Spleen (tissue), 11 donors: ENCODE data around the gene EIF2B1. TPM values are rescaled to one million over a fixed set of nuclear protein-coding genes. Genes with fewer than 3 reads are reported as not detected.

ENCODE experiments used
- DNase-seq: peaks from one replicate; pipeline ENCODE4 v3.0.0-alpha.2; 2020
- H3K27ac ChIP-seq, 8 donors: fragments of 200-600 bp; sonication (generic) in 7 of 8; 1 replicate in 4 of 8; 2 replicates in 4 of 8; pipeline versions ENCODE4 v1.5.0 to v1.8.0; 2016 to 2021; ENCODE audit warnings: inconsistent platforms in 4 of 8, mild to moderate bottlenecking in 4 of 8, moderate library complexity in 1 of 8
- H3K27me3 ChIP-seq, 7 donors: fragments of 200-600 bp; sonication (generic) in 6 of 7; replicated peaks in 1 of 7; 1 replicate in 4 of 7; 2 replicates in 3 of 7; pipeline versions ENCODE4 v1.5.0 to v1.8.0; 2016 to 2021; ENCODE audit warnings: inconsistent platforms in 3 of 7, mild to moderate bottlenecking in 1 of 7
- H3K36me3 ChIP-seq, 6 donors: fragments of 200-600 bp; sonication (generic) in 5 of 6; 1 replicate in 4 of 6; 2 replicates in 2 of 6; pipeline versions ENCODE4 v1.5.0 to v1.8.0; 2016 to 2021; ENCODE audit warnings: inconsistent platforms in 2 of 6
- H3K4me1 ChIP-seq, 6 donors: fragments of 200-600 bp; sonication (generic) in 5 of 6; 1 replicate in 3 of 6; 2 replicates in 3 of 6; pipeline versions ENCODE4 v1.5.0 to v1.8.0; 2016 to 2021; ENCODE audit warnings: inconsistent platforms in 3 of 6
- H3K4me3 ChIP-seq, 8 donors: fragments of 200-600 bp; sonication (generic) in 7 of 8; 1 replicate in 4 of 8; 2 replicates in 4 of 8; pipeline versions ENCODE4 v1.5.0 to v1.8.0; 2016 to 2021; ENCODE audit warnings: inconsistent platforms in 4 of 8, mild to moderate bottlenecking in 4 of 8, moderate library complexity in 2 of 8
- H3K9me3 ChIP-seq, 8 donors: fragments of 200-600 bp; sonication (generic) in 7 of 8; 1 replicate in 4 of 8; 2 replicates in 4 of 8; pipeline versions ENCODE4 v1.5.0 to v1.8.0; 2016 to 2021; ENCODE audit warnings: inconsistent platforms in 4 of 8
- POLR2A ChIP-seq, 3 donors: fragments of 450-650 bp; IDR thresholded peaks; one replicate each; pipeline ENCODE4 v1.5.1; 2017; ENCODE audit warnings: antibody characterized with exemption in 3 of 3, mild to moderate bottlenecking in 1 of 3
- POLR2AphosphoS5 ChIP-seq, 3 donors: sonication (generic); formaldehyde crosslinking; IDR thresholded peaks; one replicate each; pipeline ENCODE4 v1.5.1; 2017; ENCODE audit warnings: antibody characterized with exemption in 3 of 3
- WGBS, 5 donors: extraction: QIAGEN DNeasy Blood & Tissue Kit in 3 of 5; methylation state at CpG; one replicate each; pipeline versions ENCODE4 v1.1.5 to v1.1.7; 2013 to 2018; 5-methylcytosine and 5-hydroxymethylcytosine counted together
- intact Hi-C: fragments of 100-400 bp; cut with DNase I; formaldehyde crosslinking; loops from one replicate; pipeline ENCODE4 v1.15.0; 2023; ENCODE audit warnings: low total_unique reads
- polyA plus RNA-seq, 3 donors: library from polyadenylated mRNA; stranded (reverse); fragments of 200-250 nt; gene quantifications; one replicate each; pipeline ENCODE4 v1.2.1, GENCODE V29; 2013
- total RNA-seq, 7 donors: library from RNA; depleted of rRNA in 3 of 7; stranded (reverse); fragments of >200 nt in 3 of 7; fragmentation: NEBNext Ultra II Directional in 4 of 7; extraction: Animal tissue kit (Norgen Biotek cat#: 25700) in 4 of 7; gene quantifications; one replicate each; pipeline versions ENCODE4 v1.1.0 to v1.2.1, GENCODE V29; 2016 to 2021
- TF ChIP-seq, protein P1 (sequence below), 11 experiments: fragments of 200-600 bp in 7 of 11; fragments of 450-650 bp in 4 of 11; sonication (generic) in 4 of 11; IDR thresholded peaks in 8 of 11; conservative IDR thresholded peaks in 3 of 11; 1 replicate in 7 of 11; 2 replicates in 4 of 11; pipeline versions ENCODE4 v1.4.0 to v1.8.0; 2016 to 2021; ENCODE audit warnings: antibody characterized with exemption in 11 of 11, inconsistent platforms in 4 of 11, mild to moderate bottlenecking in 1 of 11
- donor health status: healthy with polysubstance abuse.
- donor health status: DM: no; HTN: no; CAD: no; lungs with moderate emphysema.
- donor health status: DM: no; HTN: no; CAD: no.
- donor health status: Bipolar disorder and iron deficiency.
- donor health status: healthy.
- donor health status: DM: no; HTN: no; CAD: no.
- donor health status: DM: yes; HTN: yes; CAD: no.

EIF2B1 gene
- total and polyA plus RNA-seq, 10 donors, result 28.3 to 137 (median 44.6) TPM

GRCh38 chr12:123599310-123599709 lies 34.2 kb downstream of the EIF2B1 start:
- WGBS, 5 donors, result 87 to 100% (median 97%) methylated on average over 1 of the region's 1 CpG
- H3K36me3 ChIP-seq, result peaks cover 0 to 56% (median 41%) of the 10 kb centered on the region in 6 donors
- H3K4me3 ChIP-seq, result no peak overlapping the region
- intact Hi-C loops, result no loop called here
- no peak for TF ChIP-seq POLR2AphosphoS5 (IDR thresholded peaks at IDR 0.05)
- TF ChIP-seq, protein P1, sequence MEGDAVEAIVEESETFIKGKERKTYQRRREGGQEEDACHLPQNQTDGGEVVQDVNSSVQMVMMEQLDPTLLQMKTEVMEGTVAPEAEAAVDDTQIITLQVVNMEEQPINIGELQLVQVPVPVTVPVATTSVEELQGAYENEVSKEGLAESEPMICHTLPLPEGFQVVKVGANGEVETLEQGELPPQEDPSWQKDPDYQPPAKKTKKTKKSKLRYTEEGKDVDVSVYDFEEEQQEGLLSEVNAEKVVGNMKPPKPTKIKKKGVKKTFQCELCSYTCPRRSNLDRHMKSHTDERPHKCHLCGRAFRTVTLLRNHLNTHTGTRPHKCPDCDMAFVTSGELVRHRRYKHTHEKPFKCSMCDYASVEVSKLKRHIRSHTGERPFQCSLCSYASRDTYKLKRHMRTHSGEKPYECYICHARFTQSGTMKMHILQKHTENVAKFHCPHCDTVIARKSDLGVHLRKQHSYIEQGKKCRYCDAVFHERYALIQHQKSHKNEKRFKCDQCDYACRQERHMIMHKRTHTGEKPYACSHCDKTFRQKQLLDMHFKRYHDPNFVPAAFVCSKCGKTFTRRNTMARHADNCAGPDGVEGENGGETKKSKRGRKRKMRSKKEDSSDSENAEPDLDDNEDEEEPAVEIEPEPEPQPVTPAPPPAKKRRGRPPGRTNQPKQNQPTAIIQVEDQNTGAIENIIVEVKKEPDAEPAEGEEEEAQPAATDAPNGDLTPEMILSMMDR (IDR thresholded peaks at IDR 0.05 in 8 of 11, conservative IDR thresholded peaks at IDR 0.05 in 3 of 11), result no peak
- no peak for TF ChIP-seq POLR2A (IDR thresholded peaks at IDR 0.05)
- no peak overlapping the region for H3K27ac ChIP-seq
- no peak for DNase-seq
- H3K4me1 ChIP-seq, result peaks cover 10 to 59% (median 33%) of the 10 kb centered on the region in 6 donors
- H3K9me3 ChIP-seq, result no peaks in the 10 kb centered on the region
- no peaks in the 10 kb centered on the region for H3K27me3 ChIP-seq

DNA sequence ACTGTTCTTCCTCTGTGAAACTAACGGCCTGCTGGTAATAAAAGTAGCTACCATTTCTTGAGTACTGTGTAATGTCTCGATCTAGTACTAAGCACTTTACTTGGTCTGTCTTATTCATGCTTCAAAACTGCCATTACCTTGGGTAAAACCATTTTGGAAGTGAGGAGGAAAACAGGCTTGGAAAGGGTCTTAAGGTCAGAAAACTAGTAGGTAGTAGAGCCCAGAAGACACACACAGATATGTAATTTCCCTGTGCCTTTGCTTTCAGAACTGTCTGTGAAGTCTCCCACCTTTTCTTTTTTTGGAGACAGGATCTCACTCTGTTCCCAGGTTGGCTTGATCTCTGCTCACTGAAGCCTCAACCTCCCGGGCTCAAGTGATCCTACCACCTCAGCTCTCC lies 35.0 kb downstream of the EIF2B1 start:
- 73 to 89% (median 79%) methylated on average over 3 of the region's 3 CpGs for WGBS, 5 donors
- peaks cover 0 to 57% (median 48%) of the 10 kb centered on the region in 6 donors for H3K36me3 ChIP-seq

GRCh38 chr12:123597100-123597499 lies 36.4 kb downstream of the EIF2B1 start:
- DNase-seq, result no peak
- Histone ChIP-seq H3K36me3 (peaks cover 0 to 71% (median 61%) of the 10 kb centered on the region in 6 donors), H3K4me1 (peaks cover 5 to 56% (median 27%) of the 10 kb centered on the region in 6 donors), H3K9me3 (no peaks in the 10 kb centered on the region), H3K27ac (no peak overlapping the region), H3K4me3 (no peak overlapping the region), H3K27me3 (no peaks in the 10 kb centered on the region)
- TF ChIP-seq POLR2A (IDR thresholded peaks at IDR 0.05) (no peak), POLR2AphosphoS5 (IDR thresholded peaks at IDR 0.05) (no peak)
- TF ChIP-seq, protein P1 (IDR thresholded peaks at IDR 0.05 in 8 of 11, conservative IDR thresholded peaks at IDR 0.05 in 3 of 11), result no peak
- 87 to 96% (median 92%) methylated on average over 3 of the region's 3 CpGs for WGBS, 5 donors
- intact Hi-C loops, result no loop called here

More for the DNA sequence above, 35.0 kb downstream of the EIF2B1 start:
- no peaks in the 10 kb centered on the region for H3K27me3 ChIP-seq
- no peaks in the 10 kb centered on the region for H3K9me3 ChIP-seq
- H3K27ac ChIP-seq, result no peak overlapping the region
- no peak for TF ChIP-seq POLR2A (IDR thresholded peaks at IDR 0.05)
- TF ChIP-seq POLR2AphosphoS5 (IDR thresholded peaks at IDR 0.05), result no peak
- TF ChIP-seq, protein P1 (IDR thresholded peaks at IDR 0.05 in 8 of 11, conservative IDR thresholded peaks at IDR 0.05 in 3 of 11), result no peak
- no peak overlapping the region for H3K4me3 ChIP-seq
- no peak for DNase-seq
- intact Hi-C loops, result no loop called here
- peaks cover 10 to 59% (median 30%) of the 10 kb centered on the region in 6 donors for H3K4me1 ChIP-seq

- no peak overlapping the region for H3K4me3 ChIP-seq
- intact Hi-C loops, result no loop called here
Observed at GRCh38 chr12:123595729-123596128, 37.8 kb downstream of the EIF2B1 start.

More at GRCh38 chr12:123595729-123596128, 37.8 kb downstream of the EIF2B1 start:
- peaks cover 0 to 85% (median 75%) of the 10 kb centered on the region in 6 donors for H3K36me3 ChIP-seq
- no peaks in the 10 kb centered on the region for H3K27me3 ChIP-seq
- H3K9me3 ChIP-seq, result no peaks in the 10 kb centered on the region
- no peak for DNase-seq
- no peak overlapping the region for H3K27ac ChIP-seq
- H3K4me1 ChIP-seq, result peaks cover 5 to 61% (median 30%) of the 10 kb centered on the region in 6 donors
- TF ChIP-seq POLR2A (IDR thresholded peaks at IDR 0.05) (no peak), POLR2AphosphoS5 (IDR thresholded peaks at IDR 0.05) (no peak)
- TF ChIP-seq, protein P1 (IDR thresholded peaks at IDR 0.05 in 8 of 11, conservative IDR thresholded peaks at IDR 0.05 in 3 of 11), result no peak
